ENCODE measurements around the gene CIROP. TPM values are rescaled to one million over a fixed set of nuclear protein-coding genes. Genes with fewer than 3 reads are reported as not detected.
A peak's percentile ranks its signal among the peaks of the same experiment; 100 is the strongest.

Gene CIROP
- total and polyA plus RNA-seq, 2 experiments from 2014 or later = not detected

- TF ChIP-seq EZH2 (IDR thresholded peaks at IDR 0.05; ENCODE audit: borderline replicate concordance) = no peak
- TF ChIP-seq, protein P1, sequence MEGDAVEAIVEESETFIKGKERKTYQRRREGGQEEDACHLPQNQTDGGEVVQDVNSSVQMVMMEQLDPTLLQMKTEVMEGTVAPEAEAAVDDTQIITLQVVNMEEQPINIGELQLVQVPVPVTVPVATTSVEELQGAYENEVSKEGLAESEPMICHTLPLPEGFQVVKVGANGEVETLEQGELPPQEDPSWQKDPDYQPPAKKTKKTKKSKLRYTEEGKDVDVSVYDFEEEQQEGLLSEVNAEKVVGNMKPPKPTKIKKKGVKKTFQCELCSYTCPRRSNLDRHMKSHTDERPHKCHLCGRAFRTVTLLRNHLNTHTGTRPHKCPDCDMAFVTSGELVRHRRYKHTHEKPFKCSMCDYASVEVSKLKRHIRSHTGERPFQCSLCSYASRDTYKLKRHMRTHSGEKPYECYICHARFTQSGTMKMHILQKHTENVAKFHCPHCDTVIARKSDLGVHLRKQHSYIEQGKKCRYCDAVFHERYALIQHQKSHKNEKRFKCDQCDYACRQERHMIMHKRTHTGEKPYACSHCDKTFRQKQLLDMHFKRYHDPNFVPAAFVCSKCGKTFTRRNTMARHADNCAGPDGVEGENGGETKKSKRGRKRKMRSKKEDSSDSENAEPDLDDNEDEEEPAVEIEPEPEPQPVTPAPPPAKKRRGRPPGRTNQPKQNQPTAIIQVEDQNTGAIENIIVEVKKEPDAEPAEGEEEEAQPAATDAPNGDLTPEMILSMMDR (IDR thresholded peaks at IDR 0.05; ENCODE audit: poor library complexity) = peak; percentile 66
- Histone ChIP-seq H3K4me2 (peak overlapping the region; percentile 99), H3K9me3 (ENCODE audit: low read depth) (no peaks in the 10 kb centered on the region), H2AFZ (no peak overlapping the region), H3K27me3 (no peaks in the 10 kb centered on the region), H3K79me2 (no peaks in the 10 kb centered on the region), H3K27ac (peak overlapping the region; percentile 40), H3K4me3 (peak overlapping the region; percentile 87), H3K36me3 (replicated peaks; ENCODE audit: insufficient read depth, low read depth) (no peaks in the 10 kb centered on the region), H3K9me2 (replicated peaks; ENCODE audit: insufficient read depth) (no peaks in the 10 kb centered on the region), H3K4me1 (ENCODE audit: insufficient read depth) (peaks cover 12% of the 10 kb centered on the region), H4K20me1 (ENCODE audit: insufficient read depth, poor library complexity, severe bottlenecking) (no peaks in the 10 kb centered on the region)
- 12% methylated on average over 13 of the region's 17 CpGs for WGBS (ENCODE audit: low lambda C conversion rate, missing lambda C conversion rate)
- peak; percentile 84 for DNase-seq (ENCODE audit: low spot score)
Observed at GRCh38 chr14:23056145-23056955, 48.4 kb downstream of the CIROP start.

DNA sequence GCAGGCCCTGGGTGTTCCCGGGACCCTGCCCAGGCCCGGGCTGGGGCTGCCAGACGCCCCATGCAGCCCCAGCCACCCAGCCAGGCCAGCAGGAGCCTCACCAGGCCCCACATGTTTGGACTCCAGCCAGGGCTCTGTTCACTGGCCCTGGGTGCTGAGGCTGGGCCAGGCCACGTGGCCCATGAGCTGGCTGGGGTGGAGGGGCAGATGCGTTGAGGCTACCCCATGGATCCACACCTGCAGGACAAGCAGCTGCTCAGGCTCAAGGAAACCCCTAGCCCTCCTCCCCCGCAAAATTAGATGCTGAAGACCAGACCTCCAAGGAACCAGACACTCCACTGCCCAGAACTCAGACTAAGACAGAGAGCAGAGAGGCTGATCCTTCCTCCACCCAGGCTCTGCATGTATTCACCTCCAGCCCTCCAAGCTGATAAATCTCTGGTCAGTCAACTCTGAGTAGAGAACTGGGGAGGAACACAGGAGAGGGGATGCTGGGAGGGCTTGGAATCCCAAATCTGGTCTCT lies 49.1 kb downstream of the CIROP start:
- no peak overlapping the region for H3K27ac ChIP-seq
- H3K36me3 ChIP-seq (replicated peaks; ENCODE audit: insufficient read depth, low read depth) = no peaks in the 10 kb centered on the region
- TF ChIP-seq EZH2phosphoT487 (IDR thresholded peaks at IDR 0.05; ENCODE audit: low read depth, severe bottlenecking, unreplicated experiment) = no peak
- TF ChIP-seq, protein P1 (IDR thresholded peaks at IDR 0.05; ENCODE audit: poor library complexity) = no peak
- H3K4me2 ChIP-seq = peak overlapping the region; percentile 99
- H3K4me1 ChIP-seq (ENCODE audit: insufficient read depth) = peaks cover 12% of the 10 kb centered on the region
- H3K9me3 ChIP-seq (ENCODE audit: low read depth) = no peaks in the 10 kb centered on the region
- H4K20me1 ChIP-seq (ENCODE audit: insufficient read depth, poor library complexity, severe bottlenecking) = no peaks in the 10 kb centered on the region
- peak; percentile 52 for DNase-seq (ENCODE audit: low spot score)
- no peak overlapping the region for H3K4me3 ChIP-seq
- WGBS (ENCODE audit: low lambda C conversion rate, missing lambda C conversion rate) = 62% methylated on average over 6 of the region's 6 CpGs
- H3K9me2 ChIP-seq (replicated peaks; ENCODE audit: insufficient read depth) = no peaks in the 10 kb centered on the region
- no peaks in the 10 kb centered on the region for H3K79me2 ChIP-seq
- no peaks in the 10 kb centered on the region for H3K27me3 ChIP-seq
- H2AFZ ChIP-seq = no peak overlapping the region

DNA sequence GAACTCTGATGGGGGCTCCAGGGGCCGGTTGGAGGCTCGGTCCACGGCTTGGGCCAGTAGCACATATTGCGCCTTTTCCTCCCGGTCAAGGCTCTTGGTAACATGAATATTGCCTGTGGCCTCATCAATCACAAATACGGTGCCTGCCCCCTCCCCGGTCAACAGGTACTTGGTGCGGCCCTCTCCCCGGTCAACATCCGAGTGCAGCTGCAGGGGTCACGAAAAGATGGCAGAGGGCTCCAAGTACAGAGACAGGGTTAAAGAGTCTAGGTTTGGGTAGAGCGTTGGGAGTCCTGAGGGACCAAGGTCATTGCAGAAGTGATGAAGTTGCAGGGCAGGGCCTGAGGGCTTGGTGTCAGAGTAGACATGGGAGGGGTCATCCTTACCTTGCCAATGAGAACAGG lies 49.6 kb downstream of the CIROP start:
- Histone ChIP-seq H3K4me1 (ENCODE audit: insufficient read depth) (peaks cover 12% of the 10 kb centered on the region), H3K27me3 (no peaks in the 10 kb centered on the region), H2AFZ (no peak overlapping the region), H3K36me3 (replicated peaks; ENCODE audit: insufficient read depth, low read depth) (no peaks in the 10 kb centered on the region), H3K79me2 (no peaks in the 10 kb centered on the region), H3K4me3 (no peak overlapping the region), H3K4me2 (no peak overlapping the region), H3K27ac (no peak overlapping the region), H3K9me3 (ENCODE audit: low read depth) (no peaks in the 10 kb centered on the region), H3K9me2 (replicated peaks; ENCODE audit: insufficient read depth) (no peaks in the 10 kb centered on the region), H4K20me1 (ENCODE audit: insufficient read depth, poor library complexity, severe bottlenecking) (no peaks in the 10 kb centered on the region)
- TF ChIP-seq EZH2phosphoT487 (IDR thresholded peaks at IDR 0.05; ENCODE audit: low read depth, severe bottlenecking, unreplicated experiment) = no peak
- TF ChIP-seq EZH2 (IDR thresholded peaks at IDR 0.05; ENCODE audit: borderline replicate concordance) = no peak
- TF ChIP-seq, protein P1 (IDR thresholded peaks at IDR 0.05; ENCODE audit: poor library complexity) = no peak
- 98% methylated on average over 12 of the region's 12 CpGs for WGBS (ENCODE audit: low lambda C conversion rate, missing lambda C conversion rate)
- no peak for DNase-seq (ENCODE audit: low spot score)
